HUES64 (cell line): Measurements from ENCODE around the gene ETV2.

Experiments
- H3K27ac ChIP-seq: 2 replicates; pipeline ENCODE4 v1.7.0; 2013; ENCODE audit warnings: low read depth, low read length, inconsistent platforms
- H3K27me3 ChIP-seq: 2 replicates; pipeline ENCODE4 v1.6.1; 2013; ENCODE audit warnings: mild to moderate bottlenecking, low read length; ENCODE audit not compliant: insufficient read depth
- H3K36me3 ChIP-seq: 2 replicates; pipeline ENCODE4 v1.6.1; 2013; ENCODE audit warnings: mild to moderate bottlenecking, low read length; ENCODE audit not compliant: insufficient read depth
- H3K4me1 ChIP-seq: 2 replicates; pipeline ENCODE4 v1.6.1; 2013; ENCODE audit warnings: mild to moderate bottlenecking, low read length, moderate library complexity; ENCODE audit not compliant: insufficient read depth
- H3K4me3 ChIP-seq: 2 replicates; pipeline ENCODE4 v1.5.1; 2013; ENCODE audit warnings: mild to moderate bottlenecking, low read length, moderate library complexity
- H3K9ac ChIP-seq: 2 replicates; pipeline ENCODE4 v1.6.1; 2013; ENCODE audit warnings: mild to moderate bottlenecking, low read depth, low read length
- H3K9me3 ChIP-seq: 2 replicates; pipeline ENCODE4 v1.6.1; 2013; ENCODE audit warnings: low read depth, low read length; ENCODE audit not compliant: insufficient read depth
- WGBS: fragments of 150-250, 120-280 bp; methylation state at CpG from one replicate; pipeline ENCODE4 v1.1.7; 2013; ENCODE audit warnings: missing lambda C conversion rate; 5-methylcytosine and 5-hydroxymethylcytosine counted together

Gene ETV2

GRCh38 chr19:35612224-35612558 lies 29.4 kb upstream of the ETV2 start:
- Histone ChIP-seq H3K27ac (no peak overlapping the region), H3K27me3 (no peaks in the 10 kb centered on the region), H3K9me3 (peaks cover 9% of the 10 kb centered on the region), H3K4me1 (no peaks in the 10 kb centered on the region), H3K4me3 (peak overlapping the region; percentile 96), H3K36me3 (peaks cover 19% of the 10 kb centered on the region), H3K9ac (no peak overlapping the region)
- WGBS, result 56% methylated on average over 9 of the region's 9 CpGs

GRCh38 chr19:35612559-35613321 lies 28.8 kb upstream of the ETV2 start, which contains the start of gene HAUS5:
HAUS5 (plus strand) TSS chr19:35612735; CDS start chr19:35612795, 60 bp downstream.
- H3K4me1 ChIP-seq, result no peaks in the 10 kb centered on the region
- peak within 1 kb of the TSS; percentile 90 for H3K9ac ChIP-seq
- peaks cover 5% of the 10 kb centered on the region for H3K9me3 ChIP-seq
- under 1% methylated on average over 47 of the region's 47 CpGs for WGBS
- no peaks in the 10 kb centered on the region for H3K27me3 ChIP-seq
- peaks cover 22% of the 10 kb centered on the region for H3K36me3 ChIP-seq
- peak within 1 kb of the TSS; percentile 96 for H3K4me3 ChIP-seq
- H3K27ac ChIP-seq, result peak within 1 kb of the TSS; percentile 48; the same call in 1 of the 2 replicates

GRCh38 chr19:35613574-35613973 lies 28.0 kb upstream of the ETV2 start:
- Histone ChIP-seq H3K4me3 (peak overlapping the region; percentile 96; the same call in 1 of the 2 replicates), H3K27ac (no peak overlapping the region), H3K9me3 (no peaks in the 10 kb centered on the region), H3K36me3 (peaks cover 22% of the 10 kb centered on the region), H3K4me1 (no peaks in the 10 kb centered on the region), H3K9ac (no peak overlapping the region), H3K27me3 (no peaks in the 10 kb centered on the region)
- whole genome bisulfite sequencing, result 93% methylated on average over 1 of the region's 1 CpG

GRCh38 chr19:35615036-35615435 lies 26.5 kb upstream of the ETV2 start:
- H3K36me3 ChIP-seq, result peaks cover 26% of the 10 kb centered on the region
- H3K9me3 ChIP-seq, result no peaks in the 10 kb centered on the region
- H3K27me3 ChIP-seq, result no peaks in the 10 kb centered on the region
- H3K27ac ChIP-seq, result no peak overlapping the region
- WGBS, result 95% methylated on average over 17 of the region's 17 CpGs
- no peak overlapping the region for H3K9ac ChIP-seq
- H3K4me1 ChIP-seq, result no peaks in the 10 kb centered on the region
- no peak overlapping the region for H3K4me3 ChIP-seq

- no peak overlapping the region for H3K9ac ChIP-seq
- H3K9me3 ChIP-seq, result no peaks in the 10 kb centered on the region
- H3K27ac ChIP-seq, result no peak overlapping the region
- H3K4me3 ChIP-seq, result no peak overlapping the region
- no peaks in the 10 kb centered on the region for H3K4me1 ChIP-seq
- 82% methylated on average over 7 of the region's 7 CpGs for WGBS
- H3K36me3 ChIP-seq, result peaks cover 38% of the 10 kb centered on the region
- H3K27me3 ChIP-seq, result no peaks in the 10 kb centered on the region
Observed at GRCh38 chr19:35618857-35619256, 22.7 kb upstream of the ETV2 start.

GRCh38 chr19:35619290-35619923 lies 22.1 kb upstream of the ETV2 start:
- no peak overlapping the region for H3K9ac ChIP-seq
- no peaks in the 10 kb centered on the region for H3K4me1 ChIP-seq
- H3K36me3 ChIP-seq, result peaks cover 38% of the 10 kb centered on the region
- H3K9me3 ChIP-seq, result no peaks in the 10 kb centered on the region
- no peak overlapping the region for H3K4me3 ChIP-seq
- WGBS, result 95% methylated on average over 12 of the region's 12 CpGs
- H3K27ac ChIP-seq, result no peak overlapping the region
- H3K27me3 ChIP-seq, result no peaks in the 10 kb centered on the region

GRCh38 chr19:35620001-35620400 lies 21.5 kb upstream of the ETV2 start:
- no peak overlapping the region for H3K9ac ChIP-seq
- no peak overlapping the region for H3K27ac ChIP-seq
- H3K4me1 ChIP-seq, result no peaks in the 10 kb centered on the region
- H3K4me3 ChIP-seq, result no peak overlapping the region
- H3K9me3 ChIP-seq, result no peaks in the 10 kb centered on the region
- no peaks in the 10 kb centered on the region for H3K27me3 ChIP-seq
- H3K36me3 ChIP-seq, result peaks cover 35% of the 10 kb centered on the region
- WGBS, result 93% methylated on average over 17 of the region's 17 CpGs

- H3K27ac ChIP-seq, result no peak overlapping the region
- 97% methylated on average over 9 of the region's 9 CpGs for WGBS
- no peak overlapping the region for H3K9ac ChIP-seq
- H3K4me3 ChIP-seq, result no peak overlapping the region
- H3K9me3 ChIP-seq, result no peaks in the 10 kb centered on the region
- no peaks in the 10 kb centered on the region for H3K27me3 ChIP-seq
- H3K4me1 ChIP-seq, result no peaks in the 10 kb centered on the region
- H3K36me3 ChIP-seq, result peaks cover 25% of the 10 kb centered on the region
Observed at GRCh38 chr19:35621708-35622107, 19.8 kb upstream of the ETV2 start.

GRCh38 chr19:35622750-35623149 lies 18.8 kb upstream of the ETV2 start:
- Histone ChIP-seq H3K36me3 (peaks cover 16% of the 10 kb centered on the region), H3K4me1 (no peaks in the 10 kb centered on the region), H3K9me3 (no peaks in the 10 kb centered on the region), H3K27me3 (no peaks in the 10 kb centered on the region), H3K27ac (no peak overlapping the region), H3K4me3 (no peak overlapping the region), H3K9ac (no peak overlapping the region)
- 93% methylated on average over 13 of the region's 13 CpGs for WGBS

- Histone ChIP-seq H3K9ac (no peak overlapping the region), H3K36me3 (peaks cover 16% of the 10 kb centered on the region), H3K4me1 (no peaks in the 10 kb centered on the region), H3K27ac (no peak overlapping the region), H3K9me3 (no peaks in the 10 kb centered on the region), H3K4me3 (no peak overlapping the region), H3K27me3 (no peaks in the 10 kb centered on the region)
- WGBS, result 91% methylated on average over 6 of the region's 6 CpGs
Observed at GRCh38 chr19:35623327-35624010, 18.1 kb upstream of the ETV2 start.

GRCh38 chr19:35628264-35628564 lies 13.3 kb upstream of the ETV2 start:
- no peaks in the 10 kb centered on the region for H3K9me3 ChIP-seq
- H3K4me3 ChIP-seq, result peak overlapping the region; percentile 82
- no peaks in the 10 kb centered on the region for H3K27me3 ChIP-seq
- H3K36me3 ChIP-seq, result peaks cover 30% of the 10 kb centered on the region
- WGBS, result 33% methylated on average over 9 of the region's 9 CpGs
- H3K27ac ChIP-seq, result peak overlapping the region; percentile 74
- H3K4me1 ChIP-seq, result peaks cover 5% of the 10 kb centered on the region; the same call in 1 of the 2 replicates
- peak overlapping the region; percentile 73 for H3K9ac ChIP-seq
